ENCODE measurements around the gene RAB31. TPM values are rescaled to one million over a fixed set of nuclear protein-coding genes. Genes with fewer than 3 reads are reported as not detected.

RAB31 gene
- total and polyA plus RNA-seq, 5 donors from 2014 or later, result 0.78 to 5.8 (median 1.3) TPM

DNA sequence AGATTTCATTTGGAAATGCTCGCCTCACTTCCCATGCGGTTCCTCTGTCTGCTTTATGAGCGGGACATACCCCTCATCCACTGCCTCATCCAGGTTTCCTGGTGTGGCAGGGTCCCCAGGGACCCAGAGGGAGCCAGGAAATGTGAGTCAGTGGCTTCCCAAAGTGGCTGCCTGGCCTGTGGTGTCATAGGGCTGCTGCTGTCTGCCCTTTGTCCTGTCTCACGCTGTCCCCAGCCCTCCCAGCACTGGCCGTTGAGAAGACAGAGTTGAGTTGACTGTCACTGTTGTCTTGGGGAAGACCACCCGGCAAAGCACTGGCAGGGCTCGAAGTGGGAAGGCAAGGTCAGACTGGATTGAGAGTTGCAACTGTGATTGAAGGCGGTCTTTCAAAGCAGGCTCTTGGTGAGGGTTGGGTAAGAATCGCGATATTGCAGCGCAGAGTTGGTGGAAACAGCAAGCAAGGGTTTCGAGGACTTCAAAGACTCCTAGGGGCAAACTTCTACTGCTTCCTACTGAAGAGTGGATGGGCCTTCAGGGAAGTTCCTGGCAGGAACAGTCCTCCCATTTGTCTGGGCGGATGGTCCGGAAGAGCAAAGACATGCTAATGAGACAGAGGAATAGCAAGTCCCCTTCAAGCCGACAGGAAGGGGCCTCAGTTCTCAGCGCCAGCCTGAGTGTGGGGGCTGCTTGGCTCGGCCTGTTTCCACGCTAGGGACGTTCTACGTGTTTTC is 33.9 kb downstream of the RAB31 start:
- no peak for DNase-seq
- Histone ChIP-seq H3K4me1 (ENCODE audit: control insufficient read depth, insufficient read depth, low read length, poor library complexity, severe bottlenecking) (no peaks in the 10 kb centered on the region), H3K27ac (ENCODE audit: insufficient read depth, low read length, poor library complexity, severe bottlenecking) (no peak overlapping the region), H3K27me3 (ENCODE audit: control insufficient read depth, insufficient read depth, low read length) (peaks cover 7% of the 10 kb centered on the region), H3K36me3 (ENCODE audit: control insufficient read depth, insufficient read depth, low read length) (no peaks in the 10 kb centered on the region), H3K4me3 (ENCODE audit: low read depth, low read length) (no peak overlapping the region), H3K9me3 (ENCODE audit: control insufficient read depth in 2 of 2, low read length in 2 of 2) (no peaks in the 10 kb centered on the region)
- peaks cover 4% of the 10 kb centered on the region for H3K27me3 Mint-ChIP-seq
- ATAC-seq (ENCODE audit: low read depth in 2 of 2), result no peak
- no peak overlapping the region for H3K27ac Mint-ChIP-seq
- no peaks in the 10 kb centered on the region for H3K4me1 Mint-ChIP-seq
- H3K9me3 Mint-ChIP-seq, result peaks cover 0 to 2% (median 0%) of the 10 kb centered on the region in 7 donors
- H3K4me3 Mint-ChIP-seq, result no peak overlapping the region
- no peaks in the 10 kb centered on the region for H3K36me3 Mint-ChIP-seq

DNA sequence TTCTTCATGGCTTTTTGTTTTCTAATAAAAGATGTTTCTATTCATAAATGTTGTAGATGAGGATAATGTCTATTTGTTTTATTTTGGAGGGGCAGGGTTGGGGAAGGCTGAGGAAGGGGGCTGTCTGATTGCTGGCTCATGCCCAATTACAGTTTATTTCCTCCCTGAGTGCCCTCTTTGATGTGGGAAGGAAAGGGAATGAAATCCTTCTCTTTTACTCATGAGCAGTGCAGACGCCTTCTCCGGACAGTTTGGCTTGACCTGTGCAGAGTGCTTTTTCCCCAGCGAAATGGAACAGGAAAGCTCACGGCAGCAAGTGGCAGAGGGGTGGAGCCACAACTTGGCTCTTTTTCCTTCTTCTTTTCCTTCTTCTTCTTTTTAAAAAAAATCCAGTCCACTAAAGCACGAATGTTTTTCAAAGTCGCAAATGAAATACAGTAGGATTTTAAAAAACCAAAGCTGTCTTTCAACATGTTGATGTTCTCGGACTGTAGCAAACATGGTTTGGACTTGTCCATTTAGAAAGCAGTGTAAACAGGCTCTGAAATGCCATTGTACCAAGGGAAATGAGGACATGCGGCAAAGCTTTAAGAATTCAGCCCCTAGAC is 34.5 kb downstream of the RAB31 start:
- H3K4me3 ChIP-seq (ENCODE audit: low read depth, low read length), result no peak overlapping the region
- H3K27ac ChIP-seq (ENCODE audit: insufficient read depth, low read length, poor library complexity, severe bottlenecking), result no peak overlapping the region
- no peaks in the 10 kb centered on the region for H3K4me1 Mint-ChIP-seq
- no peak overlapping the region for H3K4me3 Mint-ChIP-seq
- H3K36me3 Mint-ChIP-seq, result no peaks in the 10 kb centered on the region
- peaks cover 0 to 2% (median 0%) of the 10 kb centered on the region in 7 donors for H3K9me3 Mint-ChIP-seq
- H3K4me1 ChIP-seq (ENCODE audit: control insufficient read depth, insufficient read depth, low read length, poor library complexity, severe bottlenecking), result no peaks in the 10 kb centered on the region
- H3K36me3 ChIP-seq (ENCODE audit: control insufficient read depth, insufficient read depth, low read length), result no peaks in the 10 kb centered on the region
- peaks cover 4% of the 10 kb centered on the region for H3K27me3 Mint-ChIP-seq
- H3K27ac Mint-ChIP-seq, result no peak overlapping the region
- peaks cover 7% of the 10 kb centered on the region for H3K27me3 ChIP-seq (ENCODE audit: control insufficient read depth, insufficient read depth, low read length)
- DNase-seq, result no peak
- no peaks in the 10 kb centered on the region for H3K9me3 ChIP-seq (ENCODE audit: control insufficient read depth in 2 of 2, low read length in 2 of 2)
- no peak for ATAC-seq (ENCODE audit: low read depth in 2 of 2)

DNA sequence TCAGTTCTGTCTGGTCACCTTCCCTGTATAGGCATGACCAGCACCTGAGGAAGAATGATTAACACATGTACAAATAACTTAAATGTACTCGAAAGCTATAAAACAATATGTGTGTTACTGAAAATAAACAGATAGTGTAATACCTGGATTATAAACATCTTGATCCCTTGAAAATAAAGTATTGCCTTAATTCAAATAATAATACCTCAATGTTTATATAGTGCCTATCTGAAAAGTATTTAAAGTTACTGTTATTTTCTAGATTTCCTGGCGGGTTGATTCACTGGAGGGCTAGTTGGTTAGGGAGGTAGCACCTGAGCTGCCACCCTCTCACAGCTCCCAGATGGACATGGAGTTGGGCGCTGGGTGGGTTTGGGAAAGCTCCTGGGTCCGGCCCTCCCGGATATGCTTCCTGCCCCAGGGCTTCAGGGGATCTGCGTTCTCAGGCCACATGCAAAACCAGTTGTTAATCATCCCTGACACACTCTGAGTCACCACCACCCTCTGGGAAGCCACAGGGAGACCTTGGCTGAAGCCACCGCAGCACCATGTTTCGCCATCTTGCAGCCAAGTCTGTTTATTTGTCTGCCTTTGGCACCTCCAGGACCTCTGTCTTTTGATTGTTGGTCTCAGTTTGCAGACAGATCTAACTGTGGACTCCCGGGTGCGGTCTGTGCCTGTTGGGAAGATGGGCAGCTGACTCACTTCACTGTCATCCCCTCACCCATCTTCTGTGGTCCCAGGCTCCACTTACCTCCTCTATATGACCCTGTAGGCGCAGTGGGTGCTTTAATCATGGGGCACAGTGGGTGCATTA is 35.3 kb downstream of the RAB31 start:
- Mint-ChIP-seq H3K27ac (peak overlapping the region in 1 of 3 donors; percentile 83), H3K27me3 (peaks cover 4% of the 10 kb centered on the region), H3K4me1 (no peaks in the 10 kb centered on the region), H3K9me3 (no peaks in the 10 kb centered on the region), H3K36me3 (no peaks in the 10 kb centered on the region), H3K4me3 (no peak overlapping the region)
- no peaks in the 10 kb centered on the region for H3K4me1 ChIP-seq (ENCODE audit: control insufficient read depth, insufficient read depth, low read length, poor library complexity, severe bottlenecking)
- H3K9me3 ChIP-seq (ENCODE audit: control insufficient read depth in 2 of 2, low read length in 2 of 2), result no peaks in the 10 kb centered on the region
- H3K27ac ChIP-seq (ENCODE audit: insufficient read depth, low read length, poor library complexity, severe bottlenecking), result no peak overlapping the region
- H3K36me3 ChIP-seq (ENCODE audit: control insufficient read depth, insufficient read depth, low read length), result no peaks in the 10 kb centered on the region
- peaks cover 7% of the 10 kb centered on the region for H3K27me3 ChIP-seq (ENCODE audit: control insufficient read depth, insufficient read depth, low read length)
- H3K4me3 ChIP-seq (ENCODE audit: low read depth, low read length), result no peak overlapping the region
- ATAC-seq (ENCODE audit: low read depth in 2 of 2) (no peak), DNase-seq (no peak)

DNA sequence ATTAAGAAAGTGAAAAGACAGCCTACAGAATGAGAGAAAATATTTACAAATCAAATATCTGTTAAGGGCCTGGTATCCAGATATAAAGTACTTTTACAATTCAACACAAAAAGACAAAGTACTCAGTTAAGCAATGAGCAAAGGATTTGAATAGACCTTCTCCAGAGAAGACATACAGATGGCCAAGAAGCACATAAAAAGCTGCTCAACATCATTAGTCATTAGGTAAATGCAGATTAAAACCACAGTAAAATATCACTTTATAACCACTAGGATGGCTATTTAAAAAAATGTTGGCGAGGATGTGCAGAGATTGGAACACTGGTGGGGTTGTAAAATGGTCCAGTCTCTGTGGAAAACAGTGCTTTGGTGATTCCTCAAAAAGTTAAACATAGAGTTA is 38.9 kb downstream of the RAB31 start:
- Histone ChIP-seq H3K27me3 (ENCODE audit: control insufficient read depth, insufficient read depth, low read length) (peaks cover 7% of the 10 kb centered on the region), H3K9me3 (ENCODE audit: control insufficient read depth in 2 of 2, low read length in 2 of 2) (no peaks in the 10 kb centered on the region), H3K4me1 (ENCODE audit: control insufficient read depth, insufficient read depth, low read length, poor library complexity, severe bottlenecking) (no peaks in the 10 kb centered on the region), H3K36me3 (ENCODE audit: control insufficient read depth, insufficient read depth, low read length) (no peaks in the 10 kb centered on the region), H3K27ac (ENCODE audit: insufficient read depth, low read length, poor library complexity, severe bottlenecking) (no peak overlapping the region), H3K4me3 (ENCODE audit: low read depth, low read length) (no peak overlapping the region)
- no peaks in the 10 kb centered on the region for H3K36me3 Mint-ChIP-seq
- ATAC-seq (ENCODE audit: low read depth in 2 of 2) (no peak), DNase-seq (no peak)
- H3K4me3 Mint-ChIP-seq, result no peak overlapping the region
- no peaks in the 10 kb centered on the region for H3K4me1 Mint-ChIP-seq
- no peaks in the 10 kb centered on the region for H3K9me3 Mint-ChIP-seq
- H3K27ac Mint-ChIP-seq, result no peak overlapping the region
- peaks cover 4% of the 10 kb centered on the region for H3K27me3 Mint-ChIP-seq

DNA sequence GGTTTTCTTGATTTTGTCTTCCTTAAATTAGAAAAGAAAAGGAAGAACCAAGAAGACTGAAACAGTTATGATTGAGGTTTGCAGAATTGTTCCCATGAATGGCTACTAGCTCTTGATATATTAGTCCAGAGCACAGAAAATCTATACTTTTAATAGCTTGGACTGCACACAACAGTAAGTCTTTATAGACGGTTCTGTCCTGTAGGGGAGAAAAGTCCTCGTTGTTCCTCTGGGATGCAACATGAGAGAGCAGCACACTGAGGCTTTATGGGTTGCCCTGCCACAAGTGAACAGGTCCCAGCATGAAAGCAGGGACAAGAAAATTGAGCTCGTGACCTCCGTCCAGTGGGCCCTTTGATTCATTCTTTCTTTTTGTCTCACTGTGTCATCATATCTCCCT is 41.5 kb downstream of the RAB31 start:
- peak overlapping the region in 1 of 3 donors; percentile 14 for H3K27ac Mint-ChIP-seq
- H3K9me3 Mint-ChIP-seq, result no peaks in the 10 kb centered on the region
- no peaks in the 10 kb centered on the region for H3K36me3 Mint-ChIP-seq
- H3K4me3 Mint-ChIP-seq, result no peak overlapping the region
- no peak overlapping the region for H3K27ac ChIP-seq (ENCODE audit: insufficient read depth, low read length, poor library complexity, severe bottlenecking)
- DNase-seq, result no peak
- no peaks in the 10 kb centered on the region for H3K36me3 ChIP-seq (ENCODE audit: control insufficient read depth, insufficient read depth, low read length)
- no peak overlapping the region for H3K4me3 ChIP-seq (ENCODE audit: low read depth, low read length)
- H3K27me3 Mint-ChIP-seq, result peaks cover 4% of the 10 kb centered on the region
- no peaks in the 10 kb centered on the region for H3K4me1 Mint-ChIP-seq
- peaks cover 3% of the 10 kb centered on the region for H3K27me3 ChIP-seq (ENCODE audit: control insufficient read depth, insufficient read depth, low read length)
- ATAC-seq (ENCODE audit: low read depth in 2 of 2), result no peak
- no peaks in the 10 kb centered on the region for H3K4me1 ChIP-seq (ENCODE audit: control insufficient read depth, insufficient read depth, low read length, poor library complexity, severe bottlenecking)
- no peaks in the 10 kb centered on the region for H3K9me3 ChIP-seq (ENCODE audit: control insufficient read depth in 2 of 2, low read length in 2 of 2)

DNA sequence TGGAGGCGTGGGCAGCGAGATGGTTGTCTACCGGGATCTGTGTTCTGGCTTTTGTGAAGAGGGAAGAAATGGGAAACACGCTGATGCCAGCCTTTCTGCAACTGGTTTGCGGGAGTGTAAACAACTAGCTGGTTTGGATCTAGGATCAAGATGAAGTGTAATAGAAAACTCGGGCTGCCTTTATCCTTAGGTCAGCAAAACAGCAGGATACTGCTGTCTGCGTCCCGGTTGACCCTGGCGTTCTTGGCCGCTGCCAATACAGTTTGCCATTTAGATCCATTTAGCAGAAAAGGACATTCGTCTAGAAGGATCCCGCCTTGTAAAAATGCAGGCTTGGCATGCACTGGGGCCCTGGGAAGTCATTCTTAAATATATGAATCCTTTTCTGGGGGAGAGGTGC is 42.0 kb downstream of the RAB31 start:
- Histone ChIP-seq H3K4me1 (ENCODE audit: control insufficient read depth, insufficient read depth, low read length, poor library complexity, severe bottlenecking) (no peaks in the 10 kb centered on the region), H3K27ac (ENCODE audit: insufficient read depth, low read length, poor library complexity, severe bottlenecking) (no peak overlapping the region), H3K4me3 (ENCODE audit: low read depth, low read length) (no peak overlapping the region), H3K27me3 (ENCODE audit: control insufficient read depth, insufficient read depth, low read length) (peaks cover 3% of the 10 kb centered on the region), H3K9me3 (ENCODE audit: control insufficient read depth in 2 of 2, low read length in 2 of 2) (no peaks in the 10 kb centered on the region), H3K36me3 (ENCODE audit: control insufficient read depth, insufficient read depth, low read length) (no peaks in the 10 kb centered on the region)
- Mint-ChIP-seq H3K4me3 (no peak overlapping the region), H3K36me3 (no peaks in the 10 kb centered on the region), H3K4me1 (no peaks in the 10 kb centered on the region), H3K27me3 (peaks cover 4% of the 10 kb centered on the region), H3K9me3 (no peaks in the 10 kb centered on the region), H3K27ac (no peak overlapping the region)
- DNase-seq (no peak), ATAC-seq (ENCODE audit: low read depth in 2 of 2) (no peak)

DNA sequence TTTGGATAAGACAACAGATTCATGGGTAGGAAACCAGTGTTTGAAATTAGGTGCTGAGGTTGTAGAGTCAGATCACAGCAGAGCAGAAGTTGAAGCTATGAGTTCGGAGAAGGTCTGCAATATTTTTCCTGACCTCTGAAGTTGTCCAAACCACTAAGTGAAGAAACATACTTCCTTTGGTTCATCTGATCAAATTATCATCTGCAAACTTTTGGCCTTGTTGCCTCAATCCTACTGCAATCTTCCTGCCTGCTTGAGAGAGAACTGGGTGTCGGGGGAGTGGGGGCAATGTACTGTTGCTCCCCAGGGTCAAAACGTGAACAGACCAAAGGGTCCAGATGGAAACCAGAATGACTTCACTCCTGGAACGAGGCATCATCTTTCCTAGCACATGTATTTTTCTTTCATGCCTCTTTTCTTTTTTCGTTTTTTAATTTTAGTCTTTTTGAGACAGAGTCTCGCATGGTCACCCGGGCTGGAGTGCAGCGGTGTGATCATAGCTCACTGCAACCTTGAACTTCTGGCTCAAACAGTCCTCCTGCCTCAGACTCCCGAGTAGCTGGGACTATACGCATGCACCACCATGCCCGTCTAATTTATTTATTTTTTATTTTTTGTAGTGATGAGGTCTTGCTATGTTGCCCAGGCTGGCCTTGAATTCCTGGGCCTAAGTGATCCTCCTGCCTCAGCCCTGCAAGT is 42.7 kb downstream of the RAB31 start:
- H3K27ac ChIP-seq (ENCODE audit: insufficient read depth, low read length, poor library complexity, severe bottlenecking), result no peak overlapping the region
- H3K4me1 ChIP-seq (ENCODE audit: control insufficient read depth, insufficient read depth, low read length, poor library complexity, severe bottlenecking), result no peaks in the 10 kb centered on the region
- Mint-ChIP-seq H3K4me1 (no peaks in the 10 kb centered on the region), H3K27ac (no peak overlapping the region), H3K36me3 (no peaks in the 10 kb centered on the region), H3K27me3 (no peaks in the 10 kb centered on the region), H3K9me3 (no peaks in the 10 kb centered on the region), H3K4me3 (no peak overlapping the region)
- no peaks in the 10 kb centered on the region for H3K36me3 ChIP-seq (ENCODE audit: control insufficient read depth, insufficient read depth, low read length)
- DNase-seq (no peak), ATAC-seq (ENCODE audit: low read depth in 2 of 2) (no peak)
- H3K9me3 ChIP-seq (ENCODE audit: control insufficient read depth in 2 of 2, low read length in 2 of 2), result no peaks in the 10 kb centered on the region
- peaks cover 3% of the 10 kb centered on the region for H3K27me3 ChIP-seq (ENCODE audit: control insufficient read depth, insufficient read depth, low read length)
- no peak overlapping the region for H3K4me3 ChIP-seq (ENCODE audit: low read depth, low read length)
